Measurements from ENCODE around the gene PTCRA.

- TF ChIP-seq, protein P1, sequence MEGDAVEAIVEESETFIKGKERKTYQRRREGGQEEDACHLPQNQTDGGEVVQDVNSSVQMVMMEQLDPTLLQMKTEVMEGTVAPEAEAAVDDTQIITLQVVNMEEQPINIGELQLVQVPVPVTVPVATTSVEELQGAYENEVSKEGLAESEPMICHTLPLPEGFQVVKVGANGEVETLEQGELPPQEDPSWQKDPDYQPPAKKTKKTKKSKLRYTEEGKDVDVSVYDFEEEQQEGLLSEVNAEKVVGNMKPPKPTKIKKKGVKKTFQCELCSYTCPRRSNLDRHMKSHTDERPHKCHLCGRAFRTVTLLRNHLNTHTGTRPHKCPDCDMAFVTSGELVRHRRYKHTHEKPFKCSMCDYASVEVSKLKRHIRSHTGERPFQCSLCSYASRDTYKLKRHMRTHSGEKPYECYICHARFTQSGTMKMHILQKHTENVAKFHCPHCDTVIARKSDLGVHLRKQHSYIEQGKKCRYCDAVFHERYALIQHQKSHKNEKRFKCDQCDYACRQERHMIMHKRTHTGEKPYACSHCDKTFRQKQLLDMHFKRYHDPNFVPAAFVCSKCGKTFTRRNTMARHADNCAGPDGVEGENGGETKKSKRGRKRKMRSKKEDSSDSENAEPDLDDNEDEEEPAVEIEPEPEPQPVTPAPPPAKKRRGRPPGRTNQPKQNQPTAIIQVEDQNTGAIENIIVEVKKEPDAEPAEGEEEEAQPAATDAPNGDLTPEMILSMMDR (IDR thresholded peaks at IDR 0.05), result no peak
- no peak for TF ChIP-seq POLR2A (IDR thresholded peaks at IDR 0.05)
These were observed 45.2 kb downstream of the PTCRA start for GRCh38 chr6:42961020-42961470.

Data from body of pancreas (tissue), 4 donors.